Loucy (cell line): ENCODE measurements around the gene PHRF1.

Source experiments
- CTCF ChIP-seq: fragments of 200-600 bp; sonication (generic); conservative IDR thresholded peaks from 2 replicates; pipeline ENCODE4 v1.5.1; 2014; ENCODE audit warnings: mild to moderate bottlenecking, antibody characterized with exemption, low read length
- EZH2phosphoT487 ChIP-seq: fragments of 200-600 bp; IDR thresholded peaks from 2 replicates; pipeline ENCODE4 v1.6.1; 2018; ENCODE audit warnings: antibody characterized with exemption, mild to moderate bottlenecking, moderate library complexity, borderline replicate concordance

GRCh38 chr11:598005-598680 is 21.9 kb downstream of the PHRF1 start:
- TF ChIP-seq CTCF, result no peak
- no peak for TF ChIP-seq EZH2phosphoT487
